Keratinocyte (primary cell): ENCODE data around the gene PKP4.

Experiments used
- EZH2 ChIP-seq: IDR thresholded peaks from one replicate; pipeline ENCODE4 v1.6.1; 2012; ENCODE audit warnings: inconsistent platforms, mild to moderate bottlenecking, low read length, moderate library complexity
- TF ChIP-seq, protein P1 (sequence below), 3 experiments: IDR thresholded peaks in 1 of 3; conservative IDR thresholded peaks in 1 of 3; optimal IDR thresholded peaks in 1 of 3; 2 replicates in 2 of 3; 3 replicates in 1 of 3; pipeline versions ENCODE3 to v1.5.1; 2011; ENCODE audit warnings: low read length in 3 of 3, mild to moderate bottlenecking in 3 of 3, moderate library complexity in 2 of 3, control low read depth in 1 of 3, inconsistent platforms in 1 of 3; ENCODE audit not compliant: insufficient read depth in 2 of 3; ENCODE audit errors: extremely low read depth in 1 of 3

GRCh38 chr2:158719403-158719802 lies 262.7 kb downstream of the PKP4 start:
- TF ChIP-seq, protein P1, sequence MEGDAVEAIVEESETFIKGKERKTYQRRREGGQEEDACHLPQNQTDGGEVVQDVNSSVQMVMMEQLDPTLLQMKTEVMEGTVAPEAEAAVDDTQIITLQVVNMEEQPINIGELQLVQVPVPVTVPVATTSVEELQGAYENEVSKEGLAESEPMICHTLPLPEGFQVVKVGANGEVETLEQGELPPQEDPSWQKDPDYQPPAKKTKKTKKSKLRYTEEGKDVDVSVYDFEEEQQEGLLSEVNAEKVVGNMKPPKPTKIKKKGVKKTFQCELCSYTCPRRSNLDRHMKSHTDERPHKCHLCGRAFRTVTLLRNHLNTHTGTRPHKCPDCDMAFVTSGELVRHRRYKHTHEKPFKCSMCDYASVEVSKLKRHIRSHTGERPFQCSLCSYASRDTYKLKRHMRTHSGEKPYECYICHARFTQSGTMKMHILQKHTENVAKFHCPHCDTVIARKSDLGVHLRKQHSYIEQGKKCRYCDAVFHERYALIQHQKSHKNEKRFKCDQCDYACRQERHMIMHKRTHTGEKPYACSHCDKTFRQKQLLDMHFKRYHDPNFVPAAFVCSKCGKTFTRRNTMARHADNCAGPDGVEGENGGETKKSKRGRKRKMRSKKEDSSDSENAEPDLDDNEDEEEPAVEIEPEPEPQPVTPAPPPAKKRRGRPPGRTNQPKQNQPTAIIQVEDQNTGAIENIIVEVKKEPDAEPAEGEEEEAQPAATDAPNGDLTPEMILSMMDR (optimal IDR thresholded peaks at IDR 0.05 in 1 of 3, IDR thresholded peaks at IDR 0.05 in 1 of 3, conservative IDR thresholded peaks at IDR 0.05 in 1 of 3; ENCODE audit: extremely low read depth in 1 of 3, insufficient read depth in 2 of 3, low read length in 3 of 3), result no peak
- no peak for TF ChIP-seq EZH2
